GM18858 (cell line): ENCODE measurements around the gene PITHD1.
"Not testable (repeated sequence)": the region's sequence is repeated elsewhere in the genome, so short reads cannot be mapped to it uniquely, and the experiment has no call there.

Experiments
- ATAC-seq: cut with Tn5 transposase; IDR thresholded peaks from one replicate; pipeline ENCODE4 v1.9.1; 2021; ENCODE audit not compliant: unreplicated experiment

Gene PITHD1

GRCh38 chr1:23823767-23824166 lies 45.5 kb downstream of the PITHD1 start:
- ATAC-seq = no peak

GRCh38 chr1:23824711-23825075 lies 46.5 kb downstream of the PITHD1 start:
- no peak for ATAC-seq

- ATAC-seq = peak; percentile 56
Observed at GRCh38 chr1:23825076-23825761, 47.0 kb downstream of the PITHD1 start, which contains the start of gene HMGCL. Gene HMGCL (minus strand): TSS chr1:23825429. CDS start chr1:23825415, 14 bp downstream.

GRCh38 chr1:23825762-23826522 lies 47.7 kb downstream of the PITHD1 start:
- ATAC-seq = no peak

- ATAC-seq = not testable (repeated sequence)
Observed at GRCh38 chr1:23826590-23826989, 48.4 kb downstream of the PITHD1 start.

GRCh38 chr1:23827717-23828116 lies 49.5 kb downstream of the PITHD1 start:
- ATAC-seq = no peak

GRCh38 chr1:23834156-23834555 lies 55.9 kb downstream of the PITHD1 start:
- not testable (repeated sequence) for ATAC-seq

- ATAC-seq = no peak
Observed at GRCh38 chr1:23836037-23836436, 57.8 kb downstream of the PITHD1 start.
